Skeletal muscle satellite cell (primary cell): ENCODE measurements around the gene FAM210A. TPM values are rescaled to one million over a fixed set of nuclear protein-coding genes. Genes with fewer than 3 reads are reported as not detected.

Source experiments
- small RNA-seq: library from RNA; depleted of rRNA; stranded (forward); fragments of <200 nt; gene quantifications from one replicate; pipeline ENCODE3, GENCODE V24; 2012

The FAM210A gene

Small RNAs within 50 kb of the gene (small RNA-seq; reads per million reads assigned to genes)
- gene AP001525.1 (not detected), gene RN7SL362P (not detected)
